ENCODE data around the gene HS3ST3A1. TPM values are rescaled to one million over a fixed set of nuclear protein-coding genes. Genes with fewer than 3 reads are reported as not detected.
"Not testable (repeated sequence)": the region's sequence is repeated elsewhere in the genome, so short reads cannot be mapped to it uniquely, and the experiment has no call there.

Gene HS3ST3A1
- total RNA-seq, 2 donors from 2014 or later = 0.16 to 0.27 TPM

GRCh38 chr17:13518261-13519000 lies 83.3 kb downstream of the HS3ST3A1 start:
- ATAC-seq (no peak), DNase-seq (no peak)
- intact Hi-C loops (cut with DNase I) = no loop called here

- DNase-seq (no peak), ATAC-seq (peak in 1 of 2 donors; percentile 27)
- intact Hi-C loops (cut with DNase I) = no loop called here
Measured at GRCh38 chr17:13513039-13513405, 88.7 kb downstream of the HS3ST3A1 start.

- ATAC-seq = peak in 1 of 2 donors; percentile 33
- DNase-seq = no peak
- intact Hi-C loops (cut with DNase I) = no loop called here
Measured at GRCh38 chr17:13510062-13510461, 91.7 kb downstream of the HS3ST3A1 start.

GRCh38 chr17:13509527-13509926 lies 92.2 kb downstream of the HS3ST3A1 start:
- intact Hi-C loops (cut with DNase I) = no loop called here
- ATAC-seq = no peak

GRCh38 chr17:13508896-13509295 lies 92.8 kb downstream of the HS3ST3A1 start:
- intact Hi-C loops (cut with DNase I) = no loop called here
- DNase-seq (no peak), ATAC-seq (no peak)

More at GRCh38 chr17:13509527-13509926, 92.2 kb downstream of the HS3ST3A1 start:
- DNase-seq = no peak

GRCh38 chr17:13503526-13503925 lies 98.2 kb downstream of the HS3ST3A1 start:
- DNase-seq = no peak
- ATAC-seq = no peak
- intact Hi-C loops (cut with DNase I) = no loop called here

- intact Hi-C loops (cut with DNase I) = no loop called here
- ATAC-seq = no peak
Measured at GRCh38 chr17:13502263-13502662, 99.5 kb downstream of the HS3ST3A1 start.

GRCh38 chr17:13500947-13501346 lies 100.8 kb downstream of the HS3ST3A1 start:
- DNase-seq (no peak), ATAC-seq (no peak)
- intact Hi-C loops (cut with DNase I) = no loop called here

More at GRCh38 chr17:13502263-13502662, 99.5 kb downstream of the HS3ST3A1 start:
- DNase-seq = no peak

- ATAC-seq (no peak), DNase-seq (no peak)
- intact Hi-C loops (cut with DNase I) = no loop called here
Measured at GRCh38 chr17:13498184-13498583, 103.5 kb downstream of the HS3ST3A1 start.

- ATAC-seq; DNase-seq; intact Hi-C loops (cut with DNase I): not testable (repeated sequence)
Measured at GRCh38 chr17:13496553-13497056, 105.1 kb downstream of the HS3ST3A1 start.

GRCh38 chr17:13495423-13495822 lies 106.3 kb downstream of the HS3ST3A1 start:
- intact Hi-C loops (cut with DNase I) = no loop called here
- ATAC-seq (no peak), DNase-seq (no peak)

GRCh38 chr17:13492737-13493122 lies 109.0 kb downstream of the HS3ST3A1 start:
- intact Hi-C loops (cut with DNase I) = no loop called here
- ATAC-seq (no peak), DNase-seq (no peak)

- DNase-seq = no peak
- no peak for ATAC-seq
Measured at GRCh38 chr17:13491916-13492736, 109.6 kb downstream of the HS3ST3A1 start.

GRCh38 chr17:13491491-13491890 lies 110.2 kb downstream of the HS3ST3A1 start:
- intact Hi-C loops (cut with DNase I) = no loop called here
- DNase-seq (no peak), ATAC-seq (no peak)

More at GRCh38 chr17:13491916-13492736, 109.6 kb downstream of the HS3ST3A1 start:
- intact Hi-C loops (cut with DNase I) = no loop called here

GRCh38 chr17:13490906-13491482 lies 110.7 kb downstream of the HS3ST3A1 start:
- ATAC-seq = no peak
- intact Hi-C loops (cut with DNase I) = no loop called here

GRCh38 chr17:13490427-13490826 lies 111.3 kb downstream of the HS3ST3A1 start:
- DNase-seq = no peak
- intact Hi-C loops (cut with DNase I) = no loop called here
- no peak for ATAC-seq

More at GRCh38 chr17:13490906-13491482, 110.7 kb downstream of the HS3ST3A1 start:
- no peak for DNase-seq

GRCh38 chr17:13485327-13485726 lies 116.4 kb downstream of the HS3ST3A1 start:
- DNase-seq (no peak), ATAC-seq (no peak)
- intact Hi-C loops (cut with DNase I) = no loop called here

GRCh38 chr17:13484020-13484419 lies 117.7 kb downstream of the HS3ST3A1 start:
- intact Hi-C loops (cut with DNase I) = no loop called here
- DNase-seq = no peak
- ATAC-seq = no peak

GRCh38 chr17:13480877-13481276 lies 120.9 kb downstream of the HS3ST3A1 start:
- ATAC-seq (no peak), DNase-seq (no peak)
- intact Hi-C loops (cut with DNase I) = no loop called here

GRCh38 chr17:13478326-13478830 lies 123.4 kb downstream of the HS3ST3A1 start:
- no peak for DNase-seq
- intact Hi-C loops (cut with DNase I) = no loop called here
- ATAC-seq = no peak
